Activated T-cell treated with anti-CD3 and anti-CD28 coated beads, Interleukin-2, amount 50 U/mL, for 72 hours (primary cell): ENCODE measurements around the gene PSMD2. TPM values are rescaled to one million over a fixed set of nuclear protein-coding genes. Genes with fewer than 3 reads are reported as not detected.

ENCODE experiments used
- ATAC-seq, 2 donors: fragments of 150-1000 bp; cut with Tn5 transposase; replicated peaks in 1 of 2; 2 replicates each; pipeline ENCODE4 v1.10.0; 2021; ENCODE audit warnings: moderate library complexity in 2 of 2, mild to moderate bottlenecking in 1 of 2
- DNase-seq, 2 donors: peaks; one replicate each; pipeline ENCODE4 v3.0.0; 2021 to 2022; ENCODE audit warnings: mixed read lengths in 1 of 2
- H3K27ac Mint-ChIP-seq: one replicate; pipeline ENCODE4 v1.8.0; 2022; ENCODE audit warnings: mild to moderate bottlenecking, moderate library complexity, mixed read lengths
- H3K27me3 Mint-ChIP-seq: one replicate; pipeline ENCODE4 v1.8.0; 2022; ENCODE audit warnings: low read depth, mixed read lengths
- H3K36me3 Mint-ChIP-seq, 2 donors: one replicate each; pipeline ENCODE4 v1.8.0; 2022; ENCODE audit warnings: mixed read lengths in 2 of 2, mild to moderate bottlenecking in 1 of 2; ENCODE audit not compliant: insufficient read depth in 2 of 2
- H3K4me1 Mint-ChIP-seq: one replicate; pipeline ENCODE4 v1.8.0; 2022; ENCODE audit warnings: low read depth, mixed read lengths
- H3K4me3 Mint-ChIP-seq, 2 donors: one replicate each; pipeline ENCODE4 v1.8.0; 2022; ENCODE audit warnings: mild to moderate bottlenecking in 2 of 2, mixed read lengths in 2 of 2, moderate library complexity in 2 of 2
- H3K9me3 Mint-ChIP-seq, 2 donors: one replicate each; pipeline ENCODE4 v1.8.0; 2022; ENCODE audit warnings: mixed read lengths in 2 of 2
- total RNA-seq, 2 donors: library from RNA; stranded (reverse); gene quantifications; one replicate each; pipeline ENCODE4 v1.2.3, GENCODE V29; 2022

Gene PSMD2
- total RNA-seq, 2 donors from 2014 or later = 169 to 184 TPM

DNA sequence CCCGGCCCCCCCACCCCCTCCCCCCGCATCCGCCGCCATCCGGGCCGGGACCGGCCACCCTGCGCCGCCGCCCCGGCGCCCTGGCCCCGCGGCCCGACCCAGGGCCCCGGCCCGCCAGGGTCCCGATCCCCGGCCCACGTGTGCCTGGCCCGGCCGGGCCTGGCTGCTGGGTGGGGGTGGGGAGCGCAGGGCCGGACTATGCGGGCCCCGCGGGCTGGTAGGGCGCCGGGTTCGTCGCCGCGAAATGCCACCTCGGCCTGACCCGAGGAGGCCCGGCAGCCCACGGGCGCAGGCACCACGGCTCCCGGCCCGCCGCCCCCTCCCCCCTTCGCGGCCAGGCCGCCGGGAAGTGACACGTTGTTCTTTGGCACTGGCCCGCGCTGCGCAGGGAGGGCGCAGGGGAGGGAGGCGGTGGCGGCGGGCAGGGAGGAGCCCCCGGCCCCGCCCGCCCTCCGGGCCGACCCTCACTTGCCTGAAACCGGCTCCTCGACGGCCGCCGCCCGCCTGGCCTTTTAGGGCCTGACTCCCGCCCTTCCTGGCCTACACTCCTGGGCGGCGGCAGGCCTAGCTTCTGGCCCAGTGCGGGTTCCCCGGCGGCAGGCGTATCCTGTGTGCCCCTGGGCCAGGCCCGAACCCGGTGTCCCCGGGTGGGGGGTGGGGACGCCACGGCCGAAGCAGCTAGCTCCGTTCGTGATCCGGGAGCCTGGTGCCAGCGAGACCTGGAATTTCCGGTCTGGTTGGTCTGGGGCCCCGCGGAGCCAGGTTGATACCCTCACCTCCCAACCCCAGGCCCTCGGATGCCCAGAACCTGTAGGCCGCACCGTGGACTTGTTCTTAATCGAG lies 15.9 kb downstream of the PSMD2 start:
- H3K9me3 Mint-ChIP-seq = no peaks in the 10 kb centered on the region
- peaks cover 13 to 24% of the 10 kb centered on the region in 2 donors for H3K36me3 Mint-ChIP-seq
- H3K4me1 Mint-ChIP-seq = peaks cover 41% of the 10 kb centered on the region
- peak; percentile 64 to 73 for DNase-seq
- H3K4me3 Mint-ChIP-seq = peak overlapping the region; percentile 80 to 92
- peak overlapping the region; percentile 90 for H3K27ac Mint-ChIP-seq
- no peaks in the 10 kb centered on the region for H3K27me3 Mint-ChIP-seq
- ATAC-seq = peak; percentile 52 to 60

DNA sequence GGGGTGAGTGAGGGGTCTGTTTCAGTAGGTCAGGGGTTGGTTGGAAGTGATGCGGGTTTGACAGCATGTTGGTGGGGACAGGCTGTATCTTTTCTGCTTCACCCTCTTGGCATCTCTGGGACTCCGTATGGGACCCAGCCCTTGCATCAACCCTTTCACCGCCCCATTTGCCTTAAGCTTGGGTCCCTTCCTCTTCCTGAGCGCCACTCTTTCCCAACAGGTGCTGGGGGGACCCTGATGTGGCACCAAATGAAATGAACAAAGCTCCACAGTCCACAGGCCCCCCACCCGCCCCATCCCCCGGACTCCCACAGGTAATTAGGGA lies 16.5 kb downstream of the PSMD2 start:
- H3K36me3 Mint-ChIP-seq = peaks cover 13 to 21% of the 10 kb centered on the region in 2 donors
- H3K27ac Mint-ChIP-seq = peak overlapping the region; percentile 90
- ATAC-seq = peak in 1 of 2 donors; percentile 3
- no peaks in the 10 kb centered on the region for H3K27me3 Mint-ChIP-seq
- DNase-seq = no peak
- peaks cover 42% of the 10 kb centered on the region for H3K4me1 Mint-ChIP-seq
- peak overlapping the region; percentile 79 to 80 for H3K4me3 Mint-ChIP-seq
- no peaks in the 10 kb centered on the region for H3K9me3 Mint-ChIP-seq

DNA sequence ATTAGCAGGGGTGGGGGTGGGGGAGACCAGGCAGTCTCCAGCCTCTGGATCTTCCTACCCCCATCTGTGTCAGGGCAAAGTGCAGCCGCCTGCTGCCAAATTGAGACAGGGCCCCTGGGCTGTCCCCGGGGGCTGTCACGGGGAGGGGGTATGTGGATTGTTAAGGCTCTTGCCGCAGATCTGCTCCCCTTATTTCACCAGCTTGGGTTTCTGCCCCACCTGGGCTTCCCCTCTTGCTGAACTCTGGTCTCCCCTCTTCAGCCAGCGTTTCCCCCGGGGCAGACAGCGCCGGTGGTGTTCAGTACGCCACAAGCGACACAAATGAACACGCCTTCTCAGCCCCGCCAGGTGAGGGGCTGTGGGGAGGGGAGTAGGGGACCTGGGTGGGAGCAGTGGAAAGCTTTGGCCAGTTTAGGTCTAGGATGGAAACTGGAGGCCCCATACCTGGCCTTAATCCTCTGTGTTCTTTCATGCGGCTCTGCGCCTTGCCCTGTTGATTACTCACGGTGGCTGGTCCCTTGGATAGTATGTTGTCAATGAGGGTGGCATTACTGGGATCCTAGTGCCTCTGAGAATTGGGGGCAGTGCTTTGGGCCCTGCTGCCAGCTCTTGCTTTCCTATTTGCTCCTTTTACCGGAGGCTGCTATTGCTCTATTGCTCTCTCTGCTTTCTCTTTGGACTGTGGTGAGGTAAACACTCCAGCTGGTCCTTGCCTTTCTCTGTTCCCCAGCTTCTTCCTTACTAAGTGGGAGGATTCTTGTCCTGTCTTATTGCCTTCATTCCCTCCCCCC lies 17.0 kb downstream of the PSMD2 start:
- H3K4me3 Mint-ChIP-seq = peak overlapping the region; percentile 79 to 80
- DNase-seq (no peak), ATAC-seq (no peak)
- H3K27ac Mint-ChIP-seq = peak overlapping the region; percentile 63
- H3K4me1 Mint-ChIP-seq = peaks cover 47% of the 10 kb centered on the region
- H3K27me3 Mint-ChIP-seq = no peaks in the 10 kb centered on the region
- peaks cover 17 to 26% of the 10 kb centered on the region in 2 donors for H3K36me3 Mint-ChIP-seq
- H3K9me3 Mint-ChIP-seq = no peaks in the 10 kb centered on the region

DNA sequence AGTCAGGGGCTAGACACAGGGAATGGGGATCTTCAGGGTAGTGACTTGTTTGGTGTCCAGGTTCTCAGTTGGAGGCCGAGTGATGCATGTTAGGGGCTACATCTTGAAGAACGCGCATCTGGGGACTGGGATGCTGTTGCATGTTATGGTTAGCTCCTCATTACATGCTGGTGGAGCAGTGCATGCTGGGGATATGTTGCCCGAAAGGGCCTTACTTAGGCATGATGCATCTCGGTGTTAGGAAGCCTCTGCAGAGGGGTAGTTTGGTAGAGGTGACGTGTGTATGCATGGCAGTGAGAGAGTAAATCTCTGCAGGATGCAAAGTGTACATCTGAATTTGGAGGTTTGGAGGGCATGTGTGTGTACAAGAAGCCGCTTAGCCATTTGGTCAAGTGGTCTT lies 17.8 kb downstream of the PSMD2 start:
- DNase-seq (no peak), ATAC-seq (no peak)
- Mint-ChIP-seq H3K4me1 (peaks cover 50% of the 10 kb centered on the region), H3K9me3 (no peaks in the 10 kb centered on the region), H3K27me3 (no peaks in the 10 kb centered on the region), H3K4me3 (peak overlapping the region; percentile 79 to 80), H3K36me3 (peaks cover 18 to 32% of the 10 kb centered on the region in 2 donors), H3K27ac (peak overlapping the region; percentile 63)

- Mint-ChIP-seq H3K36me3 (peaks cover 18 to 33% of the 10 kb centered on the region in 2 donors), H3K4me3 (peak overlapping the region; percentile 27 to 79), H3K27ac (peak overlapping the region; percentile 43), H3K9me3 (no peaks in the 10 kb centered on the region), H3K4me1 (peaks cover 50% of the 10 kb centered on the region), H3K27me3 (no peaks in the 10 kb centered on the region)
- ATAC-seq = no peak
- no peak for DNase-seq
These were observed 18.2 kb downstream of the PSMD2 start for GRCh38 chr3:184317201-184317600.

- Mint-ChIP-seq H3K27me3 (no peaks in the 10 kb centered on the region), H3K9me3 (no peaks in the 10 kb centered on the region), H3K36me3 (peaks cover 23 to 54% of the 10 kb centered on the region in 2 donors), H3K4me1 (peaks cover 58% of the 10 kb centered on the region), H3K27ac (no peak overlapping the region), H3K4me3 (no peak overlapping the region)
- peak in 1 of 2 donors; percentile 51 for DNase-seq
- peak; percentile 41 to 51 for ATAC-seq
These were observed 21.0 kb downstream of the PSMD2 start for GRCh38 chr3:184320104-184320445.

DNA sequence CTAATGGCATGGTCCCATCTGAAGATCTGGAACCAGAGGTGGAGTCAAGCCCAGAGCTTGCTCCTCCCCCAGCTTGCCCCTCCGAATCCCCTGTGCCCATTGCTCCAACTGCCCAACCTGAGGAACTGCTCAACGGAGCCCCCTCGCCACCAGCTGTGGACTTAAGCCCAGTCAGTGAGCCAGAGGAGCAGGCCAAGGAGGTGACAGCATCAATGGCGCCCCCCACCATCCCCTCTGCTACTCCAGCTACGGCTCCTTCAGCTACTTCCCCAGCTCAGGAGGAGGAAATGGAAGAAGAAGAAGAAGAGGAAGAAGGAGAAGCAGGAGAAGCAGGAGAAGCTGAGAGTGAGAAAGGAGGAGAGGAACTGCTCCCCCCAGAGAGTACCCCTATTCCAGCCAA lies 22.6 kb downstream of the PSMD2 start:
- peaks cover 20 to 60% of the 10 kb centered on the region in 2 donors for H3K36me3 Mint-ChIP-seq
- no peak overlapping the region for H3K4me3 Mint-ChIP-seq
- no peaks in the 10 kb centered on the region for H3K9me3 Mint-ChIP-seq
- no peaks in the 10 kb centered on the region for H3K27me3 Mint-ChIP-seq
- ATAC-seq (no peak), DNase-seq (no peak)
- H3K27ac Mint-ChIP-seq = no peak overlapping the region
- H3K4me1 Mint-ChIP-seq = peaks cover 55% of the 10 kb centered on the region

GRCh38 chr3:184322731-184323487 lies 23.9 kb downstream of the PSMD2 start:
- no peak overlapping the region for H3K27ac Mint-ChIP-seq

DNA sequence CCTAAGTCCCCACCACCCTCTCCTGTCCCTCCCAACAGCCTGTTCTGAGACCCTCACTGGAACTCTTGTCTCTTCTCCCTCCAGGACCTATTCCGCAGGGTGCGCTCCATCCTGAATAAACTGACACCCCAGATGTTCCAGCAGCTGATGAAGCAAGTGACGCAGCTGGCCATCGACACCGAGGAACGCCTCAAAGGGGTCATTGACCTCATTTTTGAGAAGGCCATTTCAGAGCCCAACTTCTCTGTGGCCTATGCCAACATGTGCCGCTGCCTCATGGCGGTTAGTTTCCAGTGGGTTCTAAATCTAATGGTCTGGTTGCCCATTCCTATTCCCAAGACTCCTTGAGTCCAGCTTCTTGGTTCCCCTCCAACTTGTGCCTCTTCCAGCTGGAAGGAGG lies 24.7 kb downstream of the PSMD2 start:
- Mint-ChIP-seq H3K27ac (no peak overlapping the region), H3K27me3 (no peaks in the 10 kb centered on the region), H3K4me1 (peaks cover 43% of the 10 kb centered on the region)

More at GRCh38 chr3:184322731-184323487, 23.9 kb downstream of the PSMD2 start:
- Mint-ChIP-seq H3K4me3 (no peak overlapping the region), H3K36me3 (peaks cover 21 to 62% of the 10 kb centered on the region in 2 donors), H3K4me1 (peaks cover 42% of the 10 kb centered on the region), H3K27me3 (no peaks in the 10 kb centered on the region), H3K9me3 (no peaks in the 10 kb centered on the region)
- no peak for DNase-seq
- no peak for ATAC-seq

GRCh38 chr3:184325269-184325668 lies 26.2 kb downstream of the PSMD2 start:
- H3K9me3 Mint-ChIP-seq = no peaks in the 10 kb centered on the region
- H3K36me3 Mint-ChIP-seq = peaks cover 28 to 69% of the 10 kb centered on the region in 2 donors
- H3K27ac Mint-ChIP-seq = peak overlapping the region; percentile 72
- no peak overlapping the region for H3K4me3 Mint-ChIP-seq
- DNase-seq = no peak
- no peak for ATAC-seq
- H3K27me3 Mint-ChIP-seq = no peaks in the 10 kb centered on the region
- H3K4me1 Mint-ChIP-seq = peaks cover 45% of the 10 kb centered on the region

More for the DNA sequence above, 24.7 kb downstream of the PSMD2 start:
- ATAC-seq (no peak), DNase-seq (no peak)
- H3K36me3 Mint-ChIP-seq = peaks cover 24 to 64% of the 10 kb centered on the region in 2 donors
- no peak overlapping the region for H3K4me3 Mint-ChIP-seq
- no peaks in the 10 kb centered on the region for H3K9me3 Mint-ChIP-seq

DNA sequence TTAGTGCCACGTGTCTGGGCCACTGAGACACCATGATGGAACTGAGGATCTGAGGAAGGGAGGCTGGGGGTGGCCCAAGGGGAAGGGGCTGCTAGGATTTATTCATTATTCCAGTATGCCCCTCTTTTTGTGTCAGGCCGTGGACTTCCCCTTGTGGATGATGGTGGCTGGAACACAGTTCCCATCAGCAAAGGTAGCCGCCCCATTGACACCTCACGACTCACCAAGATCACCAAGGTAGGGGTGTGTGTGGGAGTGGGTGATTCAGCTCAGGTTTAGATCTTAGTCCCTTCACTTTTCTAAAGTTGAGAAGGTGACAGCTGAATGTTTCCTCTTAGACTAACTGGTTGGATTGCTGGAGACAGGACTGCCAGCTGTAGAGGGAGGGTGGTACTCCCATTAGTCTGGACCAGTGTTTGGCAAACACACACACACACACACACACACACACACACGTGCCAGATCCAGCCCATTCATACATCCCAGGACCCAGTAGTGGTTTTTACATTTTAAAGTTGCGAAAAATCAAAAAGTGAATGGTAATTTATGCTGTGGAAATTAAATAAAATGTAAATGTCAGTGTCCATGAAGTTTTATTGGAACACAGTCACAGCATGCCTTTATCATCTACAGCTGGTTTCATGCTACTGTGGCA lies 26.8 kb downstream of the PSMD2 start:
- no peaks in the 10 kb centered on the region for H3K27me3 Mint-ChIP-seq
- ATAC-seq = peak; percentile 82 to 90
- H3K4me1 Mint-ChIP-seq = peaks cover 40% of the 10 kb centered on the region
- H3K4me3 Mint-ChIP-seq = no peak overlapping the region
- no peaks in the 10 kb centered on the region for H3K9me3 Mint-ChIP-seq
- peak overlapping the region; percentile 55 for H3K27ac Mint-ChIP-seq
- DNase-seq = peak; percentile 34 to 63
- peaks cover 26 to 68% of the 10 kb centered on the region in 2 donors for H3K36me3 Mint-ChIP-seq

DNA sequence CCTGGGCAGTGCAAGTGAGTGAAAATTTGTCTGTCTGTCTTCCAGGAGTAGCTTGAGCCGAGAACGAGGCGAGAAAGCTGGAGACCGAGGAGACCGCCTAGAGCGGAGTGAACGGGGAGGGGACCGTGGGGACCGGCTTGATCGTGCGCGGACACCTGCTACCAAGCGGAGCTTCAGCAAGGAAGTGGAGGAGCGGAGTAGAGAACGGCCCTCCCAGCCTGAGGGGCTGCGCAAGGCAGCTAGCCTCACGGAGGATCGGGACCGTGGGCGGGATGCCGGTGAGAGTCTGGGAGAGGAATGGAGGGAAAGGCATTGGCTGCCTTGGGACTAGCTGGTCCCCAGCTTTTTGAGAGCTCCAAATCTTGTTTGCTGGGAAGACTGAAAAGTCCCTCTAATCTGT lies 28.1 kb downstream of the PSMD2 start:
- Mint-ChIP-seq H3K9me3 (no peaks in the 10 kb centered on the region), H3K36me3 (peaks cover 25 to 63% of the 10 kb centered on the region in 2 donors), H3K27ac (peak overlapping the region; percentile 55), H3K27me3 (no peaks in the 10 kb centered on the region), H3K4me1 (peaks cover 48% of the 10 kb centered on the region), H3K4me3 (no peak overlapping the region)
- ATAC-seq (no peak), DNase-seq (no peak)
